IMR-90 (cell line): ENCODE measurements around the gene MAD2L2. TPM values are rescaled to one million over a fixed set of nuclear protein-coding genes. Genes with fewer than 3 reads are reported as not detected.

ENCODE experiments used
- ATAC-seq: fragments of 200-7000 bp; cut with Tn5 transposase; 2 replicates; pipeline ENCODE4 v1.9.1; 2020; ENCODE audit warnings: low read depth, mild to moderate bottlenecking, moderate library complexity
- BruUV-seq: library from RNA; stranded (reverse); fragments of 400-500 nt; replicated peaks from 2 replicates; lab custom pipeline; 2021; lab: Mats Ljungman, UMichigan
- CTCF ChIA-PET: fragments of 300-600 bp; formaldehyde crosslinking; extraction: SDS; loops from one replicate; lab custom pipeline; 2021; ENCODE audit warnings: antibody characterized with exemption; lab: Yijun Ruan, JAX
- POLR2A ChIA-PET: fragments of 300-600 bp; sonication (Branson Sonifier 250); formaldehyde crosslinking; loops from one replicate; lab custom pipeline; 2022; ENCODE audit warnings: antibody characterized with exemption; ENCODE audit not compliant: unreplicated experiment; lab: Charles Lee
- DNase-seq: peaks from one replicate; pipeline ENCODE4 v3.0.0; 2013
- H2AFZ ChIP-seq: replicated peaks from 2 replicates; pipeline ENCODE3; 2013; ENCODE audit warnings: low read length, mild to moderate bottlenecking; ENCODE audit not compliant: poor library complexity
- H2AK5ac ChIP-seq: 2 replicates; pipeline ENCODE4 v1.6.1; 2013; ENCODE audit warnings: low read depth, low read length, inconsistent platforms
- H2AK9ac ChIP-seq: replicated peaks from 2 replicates; pipeline ENCODE3; 2013; ENCODE audit warnings: mild to moderate bottlenecking, low read depth, low read length, moderate library complexity; ENCODE audit not compliant: poor library complexity
- H2BK120ac ChIP-seq: 2 replicates; pipeline ENCODE4 v1.6.1; 2013; ENCODE audit warnings: low read depth, low read length, inconsistent platforms
- H2BK15ac ChIP-seq: 3 replicates; pipeline ENCODE4 v1.6.1; 2013; ENCODE audit warnings: low read depth, low read length, inconsistent platforms
- H2BK20ac ChIP-seq: 2 replicates; pipeline ENCODE4 v1.6.1; 2013; ENCODE audit warnings: low read depth, mild to moderate bottlenecking, inconsistent platforms, low read length, moderate library complexity
- H2BK5ac ChIP-seq: 2 replicates; pipeline ENCODE4 v1.6.1; 2013; ENCODE audit warnings: mild to moderate bottlenecking, low read depth, low read length, inconsistent platforms; ENCODE audit not compliant: poor library complexity, severe bottlenecking
- H3K14ac ChIP-seq: replicated peaks from 2 replicates; pipeline ENCODE4 v1.6.1; 2013; ENCODE audit warnings: low read depth, low read length, inconsistent platforms
- H3K18ac ChIP-seq: 2 replicates; pipeline ENCODE4 v1.6.1; 2013; ENCODE audit warnings: low read depth, low read length, control low read depth
- H3K23ac ChIP-seq: 2 replicates; pipeline ENCODE4 v1.6.1; 2013; ENCODE audit warnings: low read depth, low read length, inconsistent platforms
- H3K27ac ChIP-seq: 2 replicates; pipeline ENCODE4 v1.5.1; 2013; ENCODE audit warnings: mild to moderate bottlenecking, control low read depth, low read length; ENCODE audit not compliant: insufficient read depth
- H3K27me3 ChIP-seq: 2 replicates; pipeline ENCODE4 v1.6.1; 2013; ENCODE audit warnings: low read length; ENCODE audit not compliant: control insufficient read depth, insufficient read depth
- H3K36me3 ChIP-seq: 2 replicates; pipeline ENCODE4 v1.6.1; 2013; ENCODE audit warnings: low read length, mixed read lengths; ENCODE audit not compliant: control insufficient read depth, insufficient read depth
- H3K4ac ChIP-seq: 2 replicates; pipeline ENCODE4 v1.6.1; 2013; ENCODE audit warnings: low read depth, low read length, inconsistent platforms
- H3K4me1 ChIP-seq: 2 replicates; pipeline ENCODE4 v1.6.1; 2013; ENCODE audit warnings: low read length, mixed read lengths; ENCODE audit not compliant: control insufficient read depth, insufficient read depth
- H3K4me2 ChIP-seq: 2 replicates; pipeline ENCODE4 v1.6.1; 2013; ENCODE audit warnings: low read depth, mild to moderate bottlenecking, control low read depth, low read length, moderate library complexity
- H3K4me3 ChIP-seq: 2 replicates; pipeline ENCODE4 v1.5.1; 2013; ENCODE audit warnings: low read depth, mild to moderate bottlenecking, control low read depth, low read length, moderate library complexity; ENCODE audit not compliant: insufficient read depth
- H3K56ac ChIP-seq: 2 replicates; pipeline ENCODE4 v1.6.1; 2013; ENCODE audit warnings: low read length, inconsistent platforms; ENCODE audit not compliant: insufficient read depth; ENCODE audit errors: extremely low read depth
- H3K79me1 ChIP-seq, 2 experiments: 2 replicates each; pipeline ENCODE4 v1.6.1; 2013; ENCODE audit warnings: low read length in 2 of 2, inconsistent platforms in 1 of 2, low read depth in 1 of 2
- H3K9ac ChIP-seq: 2 replicates; pipeline ENCODE4 v1.6.1; 2013; ENCODE audit warnings: low read depth, low read length, control low read depth
- H3K9me1 ChIP-seq: 2 replicates; pipeline ENCODE4 v1.6.1; 2013; ENCODE audit warnings: low read length, inconsistent platforms; ENCODE audit not compliant: insufficient read depth
- H3K9me3 ChIP-seq: 2 replicates; pipeline ENCODE4 v1.6.1; 2013; ENCODE audit warnings: low read length; ENCODE audit not compliant: control insufficient read depth, insufficient read depth
- H4K20me1 ChIP-seq: 2 replicates; pipeline ENCODE4 v1.6.1; 2013; ENCODE audit warnings: low read length, inconsistent platforms; ENCODE audit not compliant: insufficient read depth
- H4K5ac ChIP-seq: 2 replicates; pipeline ENCODE4 v1.6.1; 2013; ENCODE audit warnings: mild to moderate bottlenecking, low read depth, low read length, control low read depth
- H4K8ac ChIP-seq, 2 experiments: 2 replicates each; pipeline ENCODE4 v1.6.1; 2013; ENCODE audit warnings: low read depth in 2 of 2, low read length in 2 of 2, control low read depth in 1 of 2, inconsistent platforms in 1 of 2
- H4K91ac ChIP-seq: 2 replicates; pipeline ENCODE4 v1.6.1; 2013; ENCODE audit warnings: low read depth, low read length, inconsistent platforms; ENCODE audit not compliant: insufficient read depth
- BHLHE40 ChIP-seq: fragments of 150-350 bp; IDR thresholded peaks from 2 replicates; pipeline ENCODE4 v1.6.1; 2016; ENCODE audit warnings: mild to moderate bottlenecking, low read depth, low read length
- CEBPB ChIP-seq: IDR thresholded peaks from 2 replicates; pipeline ENCODE4 v1.6.1; 2012; ENCODE audit warnings: low read depth, low read length, improper control_type of control experiment
- MXI1 ChIP-seq: IDR thresholded peaks from 2 replicates; pipeline ENCODE4 v1.6.1; 2012; ENCODE audit warnings: low read depth, mild to moderate bottlenecking, low read length, moderate library complexity, borderline replicate concordance
- POLR2A ChIP-seq: IDR thresholded peaks from 2 replicates; pipeline ENCODE4 v1.6.1; 2012; ENCODE audit warnings: mild to moderate bottlenecking, low read depth, low read length
- RAD21 ChIP-seq: IDR thresholded peaks from 2 replicates; pipeline ENCODE4 v1.6.1; 2012; ENCODE audit warnings: low read length, improper control_type of control experiment
- RCOR1 ChIP-seq: IDR thresholded peaks from 2 replicates; pipeline ENCODE4 v1.6.1; 2012; ENCODE audit warnings: mild to moderate bottlenecking, low read length, improper control_type of control experiment; ENCODE audit not compliant: insufficient replicate concordance
- USF2 ChIP-seq: fragments of 150-350 bp; IDR thresholded peaks from 2 replicates; pipeline ENCODE4 v1.6.1; 2017; ENCODE audit warnings: mild to moderate bottlenecking, antibody characterized with exemption, low read length, low read depth
- WGBS, 2 experiments: methylation state at CpG; one replicate each; pipeline versions ENCODE4 v1.1.5 to v1.1.7; 2013; ENCODE audit warnings: missing lambda C conversion rate in 2 of 2; ENCODE audit not compliant: insufficient read length in 1 of 2; ENCODE audit errors: extremely low coverage in 2 of 2; 5-methylcytosine and 5-hydroxymethylcytosine counted together
- dilution Hi-C: fragments of 300-500 bp; cut with HindIII; formaldehyde crosslinking; loops from one replicate; pipeline ENCODE4 v1.14.3; 2018; ENCODE audit warnings: low sequenced_read_pairs; ENCODE audit not compliant: unreplicated experiment
- in situ Hi-C: fragments of 300-500 bp; cut with MboI; formaldehyde crosslinking; loops from 3 replicates; pipeline ENCODE4 v1.14.3; 2019; ENCODE audit warnings: low sequenced_read_pairs, inconsistent platforms, mixed read lengths
- intact Hi-C: fragments of 100-400 bp; cut with micrococcal nuclease; formaldehyde crosslinking; loops from 2 replicates; pipeline ENCODE4 v1.10.0; 2022
- polyA plus RNA-seq, 3 experiments: library from polyadenylated mRNA; depleted of rRNA; stranded (reverse); fragments of >200 nt; gene quantifications; 2 replicates each; pipeline ENCODE4 v1.2.3, GENCODE V29; 2012; ENCODE audit warnings: low replicate concordance in 1 of 3
- total RNA-seq: library from RNA; depleted of rRNA; stranded (reverse); fragments of >200 nt; gene quantifications from 2 replicates; pipeline ENCODE4 v1.2.3, GENCODE V29; 2012

MAD2L2 gene
- total and polyA plus RNA-seq, 2 of the 4 experiments (the other 2 are of a cell fraction) = 44.6 to 70.9 TPM

- no CpG with 5 or more reads among the region's 15 CpGs for WGBS, 2 experiments
- H4K20me1 ChIP-seq = no peaks in the 10 kb centered on the region
- no peak overlapping the region for H3K23ac ChIP-seq
- H2AFZ ChIP-seq = no peak overlapping the region
- ChIA-PET POLR2A (no interaction called here), CTCF (no interaction called here)
- no TSS peak for BruUV-seq
- intact Hi-C loops (no loop called here), dilution Hi-C loops (no loop called here), in situ Hi-C loops (no loop called here)
- H4K91ac ChIP-seq = no peak overlapping the region
- H3K4me1 ChIP-seq = no peaks in the 10 kb centered on the region
- H3K4ac ChIP-seq = no peak overlapping the region
- H2BK15ac ChIP-seq = no peak overlapping the region
- no peak overlapping the region for H3K27ac ChIP-seq
- no peak for ATAC-seq
- H3K79me1 ChIP-seq = no peaks in the 10 kb centered on the region
- no peak overlapping the region for H3K9ac ChIP-seq
- no peak overlapping the region for H3K4me2 ChIP-seq
- no peak overlapping the region for H2AK5ac ChIP-seq
- H4K8ac ChIP-seq = no peak overlapping the region
- H3K18ac ChIP-seq = no peak overlapping the region
- no peaks in the 10 kb centered on the region for H3K9me1 ChIP-seq
- no peak overlapping the region for H2BK120ac ChIP-seq
- no peak for DNase-seq
- H3K4me3 ChIP-seq = no peak overlapping the region
- H2BK5ac ChIP-seq = no peak overlapping the region
- no peak overlapping the region for H3K56ac ChIP-seq
- no peak overlapping the region for H3K14ac ChIP-seq
- H2BK20ac ChIP-seq = no peak overlapping the region
- peaks cover 9% of the 10 kb centered on the region; the same call in 1 of the 2 replicates for H3K27me3 ChIP-seq
- TF ChIP-seq RAD21 (no peak), USF2 (no peak), BHLHE40 (no peak), MXI1 (no peak), RCOR1 (no peak), POLR2A (no peak), CEBPB (no peak)
- H4K5ac ChIP-seq = no peak overlapping the region
- H3K9me3 ChIP-seq = no peaks in the 10 kb centered on the region
- H3K36me3 ChIP-seq = no peaks in the 10 kb centered on the region
- H2AK9ac ChIP-seq = no peak overlapping the region
Observed at GRCh38 chr1:11629184-11630016, 51.5 kb downstream of the MAD2L2 start.
